Hepatocyte (in vitro differentiated cells): ENCODE results near the gene SCAPER.

Experiments
- CTCF ChIP-seq: fragments of 200-600 bp; sonication (generic); IDR thresholded peaks from 2 replicates; pipeline ENCODE4 v1.5.1; 2016; ENCODE audit warnings: antibody characterized with exemption, mild to moderate bottlenecking; ENCODE audit not compliant: poor library complexity
- EZH2 ChIP-seq: fragments of 200-600 bp; sonication (generic); IDR thresholded peaks from 2 replicates; pipeline ENCODE4 v1.6.1; 2016; ENCODE audit warnings: antibody characterized with exemption, mild to moderate bottlenecking, borderline replicate concordance

GRCh38 chr15:76529911-76530310 lies 375.2 kb downstream of the SCAPER start:
- TF ChIP-seq CTCF (no peak), EZH2 (no peak)
